NAMALWA (cell line): Measurements from ENCODE around the gene SLC16A9.

ENCODE experiments used
- DNase-seq: peaks from one replicate; pipeline ENCODE4 v3.0.0-alpha.2; 2015; ENCODE audit warnings: low spot score

The SLC16A9 gene

GRCh38 chr10:59719374-59719773 lies 9.7 kb upstream of the SLC16A9 start:
- peak; percentile 8 for DNase-seq

GRCh38 chr10:59718257-59718656 lies 8.6 kb upstream of the SLC16A9 start:
- no peak for DNase-seq

GRCh38 chr10:59713196-59713821 lies 3.7 kb upstream of the SLC16A9 start:
- no peak for DNase-seq

GRCh38 chr10:59711871-59712494 lies 2.3 kb upstream of the SLC16A9 start:
- DNase-seq: no peak

GRCh38 chr10:59708816-59709394 lies 745 bp downstream of the SLC16A9 start:
- no peak for DNase-seq

GRCh38 chr10:59706851-59707797 lies 2.5 kb downstream of the SLC16A9 start:
- DNase-seq: no peak

- DNase-seq: no peak
Measured at GRCh38 chr10:59705931-59706330, 3.7 kb downstream of the SLC16A9 start.

GRCh38 chr10:59704630-59705029 lies 5.0 kb downstream of the SLC16A9 start:
- no peak for DNase-seq

GRCh38 chr10:59702347-59702746 lies 7.3 kb downstream of the SLC16A9 start:
- DNase-seq: no peak

- DNase-seq: peak; percentile 53
Measured at GRCh38 chr10:59700709-59701108, 8.9 kb downstream of the SLC16A9 start.

GRCh38 chr10:59698326-59698725 lies 11.3 kb downstream of the SLC16A9 start:
- no peak for DNase-seq

GRCh38 chr10:59695637-59696036 lies 14.0 kb downstream of the SLC16A9 start:
- no peak for DNase-seq

GRCh38 chr10:59694936-59695335 lies 14.7 kb downstream of the SLC16A9 start:
- no peak for DNase-seq

GRCh38 chr10:59692113-59692512 lies 17.5 kb downstream of the SLC16A9 start:
- DNase-seq: no peak

- DNase-seq: peak; percentile 22
Measured at GRCh38 chr10:59688921-59689351, 20.7 kb downstream of the SLC16A9 start.

GRCh38 chr10:59687657-59688056 lies 22.0 kb downstream of the SLC16A9 start:
- no peak for DNase-seq

- no peak for DNase-seq
Measured at GRCh38 chr10:59684006-59684405, 25.6 kb downstream of the SLC16A9 start.

- DNase-seq: no peak
Measured at GRCh38 chr10:59682986-59683937, 26.4 kb downstream of the SLC16A9 start.

- DNase-seq: no peak
Measured at GRCh38 chr10:59680199-59680598, 29.5 kb downstream of the SLC16A9 start.

GRCh38 chr10:59678884-59679301 lies 30.8 kb downstream of the SLC16A9 start:
- DNase-seq: no peak

- no peak for DNase-seq
Measured at GRCh38 chr10:59677253-59677831, 32.3 kb downstream of the SLC16A9 start.
